ENCODE data around the gene CDH4. TPM values are rescaled to one million over a fixed set of nuclear protein-coding genes. Genes with fewer than 3 reads are reported as not detected.

The CDH4 gene
- total and polyA plus RNA-seq, 2 of the 8 experiments (the other 6 are each of a cell fraction or from before 2014, with no cell fraction given): 4.3 to 7.9 TPM

DNA sequence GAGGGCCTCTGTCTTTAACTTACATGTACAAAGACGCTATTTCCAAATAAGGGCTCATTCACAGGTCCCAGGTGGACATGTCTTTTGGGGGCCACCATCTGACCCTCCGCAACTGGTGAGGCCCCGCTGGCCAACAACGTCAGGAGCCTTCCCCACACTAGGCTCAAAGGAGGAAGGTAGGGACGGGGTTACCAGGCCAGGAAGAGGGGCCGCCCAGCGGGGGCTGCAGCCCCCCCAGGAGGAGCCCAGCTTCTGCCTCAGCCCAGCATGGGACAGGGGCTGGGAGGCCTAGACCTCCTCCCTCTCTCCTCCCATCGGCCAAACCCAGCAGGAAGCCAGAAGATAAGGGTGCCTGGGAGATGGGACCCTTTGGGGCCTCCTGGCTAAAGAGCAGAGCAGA lies 670.9 kb downstream of the CDH4 start:
- Histone ChIP-seq H2BK20ac (ENCODE audit: low read length) (no peak overlapping the region), H4K5ac (ENCODE audit: insufficient read length, low read depth, low read length) (no peak overlapping the region), H3K4ac (replicated peaks; ENCODE audit: insufficient read length, low read depth, low read length) (no peak overlapping the region), H3K23ac (ENCODE audit: insufficient read length) (no peak overlapping the region), H2BK5ac (ENCODE audit: low read depth, low read length) (no peak overlapping the region), H2AFZ (ENCODE audit: low read length) (no peak overlapping the region), H3K27me3 (replicated peaks in 1 of 4; ENCODE audit: control insufficient read depth in 3 of 4, extremely low read depth in 1 of 4, insufficient read depth in 3 of 4, low read length in 3 of 4) (peaks cover 0 to 2% (median 0%) of the 10 kb centered on the region in 4 experiments; a peak in 1 of 7 replicates), H3K14ac (ENCODE audit: insufficient read length) (no peak overlapping the region), H3K9ac (replicated peaks in 1 of 4; ENCODE audit: extremely low read depth in 1 of 4, low read depth in 3 of 4, low read length in 3 of 4) (no peak overlapping the region), H2BK15ac (ENCODE audit: low read length) (no peak overlapping the region), H4K91ac (replicated peaks; ENCODE audit: insufficient read length, low read length) (no peak overlapping the region), H3K18ac (ENCODE audit: extremely low read depth, low read length) (no peak overlapping the region), H4K20me1 (replicated peaks in 1 of 2; ENCODE audit: control insufficient read depth in 1 of 2, insufficient read depth in 2 of 2, low read length in 2 of 2) (peaks cover 0 to 4% of the 10 kb centered on the region in 2 experiments), H3K36me3 (ENCODE audit: control insufficient read depth in 2 of 4, insufficient read depth in 4 of 4, low read length in 3 of 4) (no peaks in the 10 kb centered on the region; a peak in 1 of 8 replicates), H3K4me3 (ENCODE audit: extremely low read depth in 1 of 4, insufficient read depth in 2 of 4, low read depth in 3 of 4, low read length in 4 of 4) (no peak overlapping the region), H2AK5ac (ENCODE audit: low read depth, low read length) (no peak overlapping the region), H2BK120ac (replicated peaks; ENCODE audit: low read depth, low read length) (no peak overlapping the region), H3K79me2 (ENCODE audit: control insufficient read depth in 1 of 2, insufficient read depth in 2 of 2, low read length in 2 of 2) (no peaks in the 10 kb centered on the region), H3K27ac (ENCODE audit: low read depth, low read length) (no peak overlapping the region), H3K9me3 (ENCODE audit: insufficient read depth in 2 of 2, low read depth in 1 of 2, low read length in 1 of 2) (peaks cover 7 to 17% of the 10 kb centered on the region in 2 experiments; a peak in 2 of 4 replicates), H4K8ac (ENCODE audit: extremely low read depth, insufficient read depth, low read length) (no peak overlapping the region; the same call in 1 of the 2 replicates), H3K56ac (replicated peaks; ENCODE audit: insufficient read length, low read depth, low read length) (no peak overlapping the region), H2BK12ac (ENCODE audit: low read depth, low read length) (no peak overlapping the region), H3K79me1 (ENCODE audit: low read depth, low read length) (no peaks in the 10 kb centered on the region), H3K4me1 (replicated peaks in 1 of 4; ENCODE audit: control insufficient read depth in 3 of 4, insufficient read depth in 4 of 4, low read length in 3 of 4) (no peaks in the 10 kb centered on the region), H3K4me2 (ENCODE audit: insufficient read depth in 1 of 2, low read depth in 2 of 2, low read length in 2 of 2) (no peak overlapping the region), H3K23me2 (ENCODE audit: low read depth, low read length) (peaks cover 7% of the 10 kb centered on the region; the same call in 1 of the 2 replicates)
- no peak for FAIRE-seq
- no peak for TF ChIP-seq ZNF274 (IDR thresholded peaks at IDR 0.05; ENCODE audit: borderline replicate concordance, extremely low read depth, low read length)
- TF ChIP-seq RAD21 (IDR thresholded peaks at IDR 0.05 in 1 of 2, conservative IDR thresholded peaks at IDR 0.05 in 1 of 2; ENCODE audit: low read depth in 2 of 2, low read length in 2 of 2): no peak
- TF ChIP-seq SIRT6 (IDR thresholded peaks at IDR 0.05; ENCODE audit: low read length): no peak
- no peak for TF ChIP-seq KDM1A (IDR thresholded peaks at IDR 0.05; ENCODE audit: borderline replicate concordance, low read length)
- TF ChIP-seq SAP30 (IDR thresholded peaks at IDR 0.05; ENCODE audit: insufficient read depth, insufficient replicate concordance, low read length): no peak
- no peak for TF ChIP-seq SP1 (IDR thresholded peaks at IDR 0.05; ENCODE audit: low read depth, low read length)
- TF ChIP-seq POU5F1 (IDR thresholded peaks at IDR 0.05; ENCODE audit: low read depth, low read length): no peak
- no peak for TF ChIP-seq RXRA (IDR thresholded peaks at IDR 0.05; ENCODE audit: insufficient read depth, low read depth, low read length)
- TF ChIP-seq TBP (IDR thresholded peaks at IDR 0.05; ENCODE audit: low read depth, low read length): no peak
- DNase-seq (ENCODE audit: low read depth in 1 of 2, low spot score in 2 of 2): no peak
- POLR2A ChIA-PET (ENCODE audit: partially characterized antibody): no interaction called here
- WGBS, 2 experiments (ENCODE audit: extremely low coverage in 1 of 2, insufficient coverage in 1 of 2, insufficient read length in 1 of 2, insufficient replicate concordance in 2 of 2, low coverage in 1 of 2, low lambda C conversion rate in 2 of 2, missing lambda C conversion rate in 1 of 2): 86% methylated on average over 8 of the region's 8 CpGs; no CpG with 5 or more reads in 1 of the 2 experiments
- CTCF ChIA-PET (ENCODE audit: partially characterized antibody): interaction anchor here (1.3 to 1.9 kb wide), 2 partner anchors 26 to 51 kb away, joined by 3 to 5 read pairs; no protein-coding TSS in a partner anchor

Measured in H1 (cell line).